Naive thymus-derived CD4-positive, alpha-beta T cell (primary cell): ENCODE results near the gene C22orf39. TPM values are rescaled to one million over a fixed set of nuclear protein-coding genes. Genes with fewer than 3 reads are reported as not detected.
A peak's percentile ranks its signal among the peaks of the same experiment; 100 is the strongest.

ENCODE experiments used
- ATAC-seq: fragments of 150-1000 bp; cut with Tn5 transposase; 2 replicates; pipeline ENCODE4 v1.10.0; 2021; ENCODE audit warnings: mild to moderate bottlenecking, moderate library complexity
- CTCF ChIA-PET: fragments of 350-600 bp; sonication (Branson Sonifier 250); formaldehyde crosslinking; loops from one replicate; lab custom pipeline; 2021; ENCODE audit warnings: antibody characterized with exemption; lab: Charles Lee
- POLR2A ChIA-PET: fragments of 350-600 bp; sonication (Branson Sonifier 250); formaldehyde crosslinking; loops from one replicate; lab custom pipeline; 2021; ENCODE audit warnings: antibody characterized with exemption, inconsistent platforms; lab: Charles Lee
- DNase-seq, 9 donors: peaks; one replicate each; pipeline versions ENCODE4 v3.0.0 to v3.0.0-alpha.2; 2020 to 2022; ENCODE audit warnings: mixed read lengths in 1 of 9
- H3K27ac ChIP-seq: one replicate; pipeline ENCODE4 v1.7.0; 2013; ENCODE audit warnings: mild to moderate bottlenecking, low read depth, low read length, moderate library complexity
- H3K27me3 ChIP-seq, 2 donors: one replicate each; pipeline ENCODE4 v1.7.0; 2013; ENCODE audit warnings: low read length in 2 of 2, mild to moderate bottlenecking in 2 of 2, moderate library complexity in 2 of 2; ENCODE audit not compliant: control insufficient read depth in 2 of 2, insufficient read depth in 2 of 2
- H3K36me3 ChIP-seq, 3 experiments: 1 replicate in 2 of 3; 2 replicates in 1 of 3; pipeline ENCODE4 v1.7.0; 2013; ENCODE audit warnings: low read length in 3 of 3, mild to moderate bottlenecking in 3 of 3, moderate library complexity in 1 of 3; ENCODE audit not compliant: insufficient read depth in 3 of 3, control insufficient read depth in 2 of 3
- H3K4me1 ChIP-seq, 2 donors: one replicate each; pipeline ENCODE4 v1.7.0; 2013; ENCODE audit warnings: low read length in 2 of 2, mild to moderate bottlenecking in 2 of 2, moderate library complexity in 1 of 2; ENCODE audit not compliant: control insufficient read depth in 2 of 2, insufficient read depth in 2 of 2
- H3K4me3 ChIP-seq: 2 replicates; pipeline ENCODE4 v1.7.0; 2013; ENCODE audit warnings: mild to moderate bottlenecking, low read length
- H3K9me3 ChIP-seq, 3 experiments: 1 replicate in 2 of 3; 2 replicates in 1 of 3; pipeline ENCODE4 v1.7.0; 2013; ENCODE audit warnings: low read length in 3 of 3; ENCODE audit not compliant: control insufficient read depth in 2 of 3
- H3K27ac Mint-ChIP-seq, 9 donors: one replicate each; pipeline ENCODE4 v1.8.0; 2020 to 2022; ENCODE audit warnings: mixed read lengths in 9 of 9, mild to moderate bottlenecking in 8 of 9, moderate library complexity in 5 of 9, inconsistent platforms in 2 of 9
- H3K27me3 Mint-ChIP-seq, 5 donors: one replicate each; pipeline ENCODE4 v1.8.0; 2021 to 2022; ENCODE audit warnings: mixed read lengths in 5 of 5, mild to moderate bottlenecking in 1 of 5
- H3K36me3 Mint-ChIP-seq, 5 donors: one replicate each; pipeline ENCODE4 v1.8.0; 2020 to 2022; ENCODE audit warnings: mixed read lengths in 5 of 5, mild to moderate bottlenecking in 3 of 5, inconsistent platforms in 1 of 5
- H3K4me1 Mint-ChIP-seq, 7 donors: one replicate each; pipeline ENCODE4 v1.8.0; 2020 to 2022; ENCODE audit warnings: mixed read lengths in 7 of 7, mild to moderate bottlenecking in 3 of 7, inconsistent platforms in 1 of 7
- H3K4me3 Mint-ChIP-seq, 10 donors: one replicate each; pipeline ENCODE4 v1.8.0; 2020 to 2022; ENCODE audit warnings: mild to moderate bottlenecking in 10 of 10, mixed read lengths in 10 of 10, moderate library complexity in 6 of 10, inconsistent platforms in 2 of 10
- H3K9me3 Mint-ChIP-seq, 11 donors: one replicate each; pipeline ENCODE4 v1.8.0; 2020 to 2022; ENCODE audit warnings: mixed read lengths in 11 of 11, mild to moderate bottlenecking in 4 of 11, inconsistent platforms in 1 of 11, moderate library complexity in 1 of 11
- intact Hi-C, 2 donors: fragments of 100-400 bp; cut with micrococcal nuclease; formaldehyde crosslinking; loops; one replicate each; pipeline ENCODE4 v1.15.1; 2023
- polyA plus RNA-seq, 2 donors: library from polyadenylated mRNA; unstranded; fragments of 300-500 nt; fragmentation: Illumina TruSeq; gene quantifications; one replicate each; pipeline ENCODE4 v1.2.3, GENCODE V29; 2021
- total RNA-seq, 6 experiments: library from RNA in 5 of 6; stranded (reverse) in 5 of 6; gene quantifications; 1 replicate in 5 of 6; 2 replicates in 1 of 6; pipeline ENCODE4 v1.2.3 and lab custom pipeline; 2021 to 2026

C22orf39 gene
- total and polyA plus RNA-seq, 7 experiments from 2014 or later = 34.2 to 58.0 (median 43.4) TPM

DNA sequence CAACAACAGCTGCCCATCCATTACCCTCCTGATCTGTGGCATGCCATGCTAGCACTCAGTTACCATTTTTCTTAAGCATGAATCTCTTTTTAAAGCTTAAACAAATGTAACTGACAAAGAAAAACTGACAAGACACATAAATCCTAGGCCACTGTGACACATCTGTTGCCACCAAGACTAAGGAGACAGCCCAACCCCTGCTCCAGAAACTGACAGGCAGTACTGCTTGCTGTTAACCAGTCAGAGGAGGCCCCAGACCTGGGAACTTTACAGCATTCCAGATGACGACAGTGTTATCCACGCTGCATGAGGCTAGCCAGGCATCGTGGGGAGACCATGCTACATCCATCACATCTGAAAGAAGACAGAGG is 49.8 kb downstream of the C22orf39 start:
- Mint-ChIP-seq H3K36me3 (peaks cover 6 to 64% (median 25%) of the 10 kb centered on the region in 5 donors), H3K27ac (no peak overlapping the region), H3K4me3 (no peak overlapping the region), H3K27me3 (no peaks in the 10 kb centered on the region), H3K4me1 (peaks cover 0 to 5% (median 2%) of the 10 kb centered on the region in 7 donors), H3K9me3 (no peaks in the 10 kb centered on the region)
- H3K4me1 ChIP-seq = no peaks in the 10 kb centered on the region
- H3K9me3 ChIP-seq = no peaks in the 10 kb centered on the region
- no peak for ATAC-seq
- H3K36me3 ChIP-seq = peaks cover 7 to 59% (median 20%) of the 10 kb centered on the region in 3 experiments
- intact Hi-C loops = no loop called here
- H3K27ac ChIP-seq = no peak overlapping the region
- POLR2A ChIA-PET = no interaction called here
- CTCF ChIA-PET = no interaction called here
- H3K4me3 ChIP-seq = no peak overlapping the region
- H3K27me3 ChIP-seq = no peaks in the 10 kb centered on the region
- DNase-seq = no peak

DNA sequence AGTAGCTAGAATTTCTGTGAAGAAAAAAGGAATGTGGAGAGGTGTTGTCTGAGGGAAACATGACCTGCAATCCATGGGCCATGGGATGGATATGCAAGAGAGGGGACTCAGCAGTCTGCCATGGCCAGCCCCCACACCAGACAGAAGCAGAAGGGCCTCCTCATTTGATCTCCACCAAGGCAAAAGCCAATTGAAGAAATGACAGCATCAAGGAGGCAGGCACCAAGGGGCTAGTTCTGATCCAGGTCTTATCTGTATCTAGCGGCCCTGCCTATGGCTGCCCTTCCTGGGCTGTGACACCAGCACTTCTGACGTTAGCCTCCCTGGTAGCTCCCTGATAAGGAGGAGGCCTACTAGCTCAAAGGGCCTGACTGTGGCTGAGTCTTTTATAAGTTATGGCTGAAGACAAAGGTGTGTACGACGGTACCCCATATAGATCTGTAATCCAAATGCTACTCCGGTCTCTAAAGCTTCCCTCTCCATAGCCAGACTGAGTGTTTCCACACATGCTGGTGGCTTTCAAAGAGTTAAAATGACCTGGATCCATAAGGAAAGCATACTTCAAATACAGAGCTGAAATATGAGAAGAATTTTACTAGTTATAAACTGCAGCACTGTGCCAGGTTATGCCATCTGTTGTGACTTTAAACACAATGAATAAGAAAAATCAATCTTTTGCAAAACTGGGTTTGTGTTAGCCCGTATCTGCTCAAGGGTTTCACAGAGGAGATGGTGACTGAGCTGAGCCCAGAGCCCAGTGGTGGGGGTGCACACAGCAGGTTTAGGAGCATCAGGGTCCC is 50.4 kb downstream of the C22orf39 start:
- intact Hi-C loops = no loop called here

DNA sequence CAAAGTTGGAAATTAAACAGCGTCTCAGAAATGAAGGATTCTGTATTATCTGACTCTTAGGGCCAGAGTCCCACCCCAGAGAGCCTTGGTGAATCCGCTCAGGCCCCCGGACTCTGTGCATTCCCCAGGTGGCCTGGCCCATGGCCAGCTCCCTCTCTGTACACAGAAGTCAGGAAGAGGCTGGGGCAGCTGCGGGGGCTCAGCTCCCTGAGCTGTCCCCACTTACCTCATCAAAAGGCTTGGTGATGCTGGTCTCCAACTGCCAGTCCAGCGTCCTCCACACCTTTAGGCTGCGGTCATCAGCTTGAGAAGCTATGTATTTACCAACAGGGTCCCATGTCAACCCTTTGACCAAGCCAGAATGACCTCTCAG is 51.0 kb downstream of the C22orf39 start:
- no peak overlapping the region for H3K27ac Mint-ChIP-seq
- ATAC-seq (no peak), DNase-seq (no peak)
- no peak overlapping the region for H3K4me3 Mint-ChIP-seq
- Histone ChIP-seq H3K27me3 (no peaks in the 10 kb centered on the region), H3K27ac (no peak overlapping the region), H3K4me3 (no peak overlapping the region), H3K9me3 (no peaks in the 10 kb centered on the region), H3K4me1 (no peaks in the 10 kb centered on the region), H3K36me3 (peaks cover 16 to 71% (median 20%) of the 10 kb centered on the region in 3 experiments)
- ChIA-PET CTCF (no interaction called here), POLR2A (interaction anchor here (0.6 kb wide), 1 partner anchor 24 kb away, joined by 3 read pairs; no protein-coding TSS in a partner anchor)
- intact Hi-C loops = no loop called here
- no peaks in the 10 kb centered on the region for H3K27me3 Mint-ChIP-seq
- H3K36me3 Mint-ChIP-seq = peaks cover 6 to 63% (median 22%) of the 10 kb centered on the region in 5 donors
- H3K9me3 Mint-ChIP-seq = no peaks in the 10 kb centered on the region
- H3K4me1 Mint-ChIP-seq = peaks cover 0 to 5% (median 0%) of the 10 kb centered on the region in 7 donors

More for the DNA sequence above, 50.4 kb downstream of the C22orf39 start:
- Mint-ChIP-seq H3K36me3 (peaks cover 6 to 68% (median 25%) of the 10 kb centered on the region in 5 donors), H3K9me3 (no peaks in the 10 kb centered on the region), H3K27ac (no peak overlapping the region), H3K4me3 (no peak overlapping the region), H3K4me1 (peaks cover 0 to 5% (median 2%) of the 10 kb centered on the region in 7 donors), H3K27me3 (no peaks in the 10 kb centered on the region)
- Histone ChIP-seq H3K4me3 (no peak overlapping the region), H3K36me3 (peaks cover 12 to 65% (median 20%) of the 10 kb centered on the region in 3 experiments), H3K27ac (no peak overlapping the region), H3K4me1 (no peaks in the 10 kb centered on the region), H3K9me3 (no peaks in the 10 kb centered on the region), H3K27me3 (no peaks in the 10 kb centered on the region)
- CTCF ChIA-PET = no interaction called here
- POLR2A ChIA-PET = interaction anchor here (0.6 kb wide), 1 partner anchor 25 kb away, joined by 3 read pairs; no protein-coding TSS in a partner anchor
- no peak for ATAC-seq
- no peak for DNase-seq

DNA sequence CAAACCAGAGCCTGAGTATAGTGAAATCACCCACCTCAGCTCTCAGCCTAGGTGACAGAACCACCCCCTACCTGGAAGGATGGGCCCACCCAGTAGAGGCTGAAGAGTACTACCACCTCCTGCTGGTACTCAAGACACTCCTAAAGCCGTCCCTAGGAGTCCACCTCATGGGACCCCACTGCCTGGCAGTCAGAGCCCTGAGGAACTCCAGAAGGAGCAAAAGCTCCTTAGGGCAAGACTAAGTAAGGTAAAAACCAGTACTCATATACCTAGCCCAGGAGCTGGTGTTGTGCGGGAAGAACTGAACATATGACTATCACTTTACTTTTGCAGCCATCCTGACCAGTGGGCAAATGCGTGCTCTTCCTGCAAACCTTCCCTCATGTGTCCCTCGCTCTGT is 52.2 kb downstream of the C22orf39 start:
- ChIA-PET POLR2A (no interaction called here), CTCF (interaction anchor here (1.4 kb wide), 1 partner anchor 82 kb away, joined by 3 read pairs; no protein-coding TSS in a partner anchor)
- H3K4me1 Mint-ChIP-seq = peaks cover 0 to 5% (median 0%) of the 10 kb centered on the region in 7 donors
- H3K4me3 Mint-ChIP-seq = no peak overlapping the region
- H3K36me3 Mint-ChIP-seq = peaks cover 7 to 55% (median 14%) of the 10 kb centered on the region in 5 donors
- H3K4me3 ChIP-seq = no peak overlapping the region
- H3K9me3 Mint-ChIP-seq = no peaks in the 10 kb centered on the region
- intact Hi-C loops = no loop called here
- H3K4me1 ChIP-seq = no peaks in the 10 kb centered on the region
- no peak overlapping the region for H3K27ac Mint-ChIP-seq
- H3K36me3 ChIP-seq = peaks cover 20 to 82% (median 27%) of the 10 kb centered on the region in 3 experiments
- no peaks in the 10 kb centered on the region for H3K9me3 ChIP-seq
- no peaks in the 10 kb centered on the region for H3K27me3 ChIP-seq
- H3K27me3 Mint-ChIP-seq = no peaks in the 10 kb centered on the region
- ATAC-seq (no peak), DNase-seq (no peak)
- no peak overlapping the region for H3K27ac ChIP-seq

DNA sequence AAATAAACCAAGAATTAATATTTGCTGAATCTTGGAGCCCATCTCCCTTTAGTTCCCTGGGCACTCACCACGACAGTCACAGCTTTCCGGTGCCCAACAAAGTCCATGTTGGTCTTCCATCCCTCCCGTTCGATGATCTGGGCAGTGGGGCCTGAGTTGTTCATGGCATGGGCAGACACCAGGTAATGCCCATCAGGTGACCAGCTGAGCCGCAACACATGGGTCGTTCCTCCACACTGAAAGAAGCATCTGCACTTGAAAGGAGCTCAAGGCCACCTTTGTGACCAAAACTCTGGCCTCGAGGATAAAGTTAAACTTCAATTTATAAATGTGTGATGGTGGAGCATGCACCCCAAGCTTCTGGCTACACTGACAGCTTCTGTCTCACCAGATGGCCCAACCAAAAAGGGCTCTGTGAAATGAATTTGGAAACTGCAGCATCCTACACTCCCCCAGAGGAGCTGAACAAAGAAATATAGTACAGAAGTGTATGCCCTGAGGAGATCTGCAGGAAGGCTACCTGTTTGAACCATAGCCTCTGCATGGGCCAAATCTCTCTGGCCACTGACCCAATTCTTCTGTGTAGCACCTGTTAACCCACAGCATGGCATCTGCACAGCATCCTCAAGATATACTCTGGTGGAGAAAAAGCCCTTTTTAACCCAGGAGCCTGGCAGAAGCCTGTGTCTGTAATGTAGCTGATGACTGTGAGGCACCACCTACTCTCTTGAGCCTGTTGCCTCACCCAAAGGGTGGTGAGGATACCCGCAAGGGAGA is 53.0 kb downstream of the C22orf39 start:
- Mint-ChIP-seq H3K9me3 (no peaks in the 10 kb centered on the region), H3K27me3 (no peaks in the 10 kb centered on the region), H3K36me3 (peaks cover 7 to 57% (median 12%) of the 10 kb centered on the region in 5 donors), H3K4me3 (no peak overlapping the region), H3K27ac (no peak overlapping the region), H3K4me1 (peaks cover 0 to 5% (median 0%) of the 10 kb centered on the region in 7 donors)
- no peaks in the 10 kb centered on the region for H3K27me3 ChIP-seq
- no peak overlapping the region for H3K27ac ChIP-seq
- ChIA-PET CTCF (interaction anchor here (0.8 to 1.4 kb wide), 2 partner anchors 28 to 83 kb away, joined by 3 read pairs; no protein-coding TSS in a partner anchor), POLR2A (no interaction called here)
- no peak overlapping the region for H3K4me3 ChIP-seq
- ATAC-seq (no peak), DNase-seq (no peak)
- no peaks in the 10 kb centered on the region for H3K9me3 ChIP-seq
- H3K36me3 ChIP-seq = peaks cover 20 to 84% (median 27%) of the 10 kb centered on the region in 3 experiments
- intact Hi-C loops = loop anchor here in 1 of 2 donors (5.0 kb wide), 1 partner anchor 238 kb away; no protein-coding TSS in a partner anchor
- no peaks in the 10 kb centered on the region for H3K4me1 ChIP-seq

DNA sequence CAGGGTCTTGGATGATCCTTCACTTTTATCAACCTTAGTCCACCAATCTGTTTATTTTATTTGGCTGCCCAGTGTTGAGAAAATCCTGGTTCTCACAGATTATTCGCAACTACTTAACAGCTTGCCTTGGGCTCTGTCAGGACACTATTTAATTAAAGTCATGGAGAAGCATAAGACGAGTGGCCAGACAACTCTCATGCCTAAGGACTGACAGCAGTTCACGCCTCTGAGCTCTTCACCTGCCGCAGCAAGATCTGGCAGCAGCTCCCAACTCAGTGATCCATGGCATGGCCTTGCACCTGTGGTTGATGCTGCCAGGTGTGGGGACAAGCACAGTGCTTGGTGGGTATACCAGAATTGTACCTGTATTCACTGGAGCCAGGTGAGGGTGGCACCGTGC is 53.8 kb downstream of the C22orf39 start:
- Mint-ChIP-seq H3K9me3 (no peaks in the 10 kb centered on the region), H3K36me3 (peaks cover 7 to 57% (median 12%) of the 10 kb centered on the region in 5 donors), H3K27ac (peak overlapping the region in 1 of 9 donors; percentile 47), H3K4me1 (peaks cover 0 to 2% (median 0%) of the 10 kb centered on the region in 7 donors), H3K27me3 (no peaks in the 10 kb centered on the region), H3K4me3 (no peak overlapping the region)
- Histone ChIP-seq H3K27me3 (no peaks in the 10 kb centered on the region), H3K36me3 (peaks cover 21 to 89% (median 27%) of the 10 kb centered on the region in 3 experiments), H3K4me1 (no peaks in the 10 kb centered on the region), H3K4me3 (no peak overlapping the region), H3K27ac (no peak overlapping the region), H3K9me3 (no peaks in the 10 kb centered on the region)
- DNase-seq (no peak), ATAC-seq (no peak)
- ChIA-PET CTCF (interaction anchor here (0.8 kb wide), 1 partner anchor 29 kb away, joined by 3 read pairs; no protein-coding TSS in a partner anchor), POLR2A (no interaction called here)
- intact Hi-C loops = loop anchor here in 1 of 2 donors (5.0 kb wide), 1 partner anchor 239 kb away; no protein-coding TSS in a partner anchor
